Ishikawa (cell line): ENCODE results near the gene RAB11FIP4.

Experiments used
- EGR1 ChIP-seq: IDR thresholded peaks from 2 replicates; pipeline ENCODE4 v1.6.1; 2012
- MAX ChIP-seq: IDR thresholded peaks from 2 replicates; pipeline ENCODE4 v1.6.1; 2012
- TCF12 ChIP-seq: IDR thresholded peaks from 2 replicates; pipeline ENCODE4 v1.6.1; 2012; ENCODE audit warnings: low read depth
- USF1 ChIP-seq: IDR thresholded peaks from 2 replicates; pipeline ENCODE4 v1.6.1; 2012

GRCh38 chr17:31417051-31417792 is 25.7 kb downstream of the RAB11FIP4 start:
- TF ChIP-seq MAX (no peak), USF1 (no peak), EGR1 (no peak), TCF12 (no peak)
